ENCODE results near the gene CFAP251. TPM values are rescaled to one million over a fixed set of nuclear protein-coding genes. Genes with fewer than 3 reads are reported as not detected.

Gene CFAP251
- total RNA-seq, 2 donors from 2014 or later: 3.6 to 7.0 TPM

GRCh38 chr12:121947981-121948380, 29.6 kb downstream of the CFAP251 start:
- ATAC-seq (no peak), DNase-seq (no peak)
- 84 to 92% methylated on average over 2 of the region's 2 CpGs for WGBS, 2 donors
- no peaks in the 10 kb centered on the region for H3K27me3 ChIP-seq
- H3K4me1 ChIP-seq: no peaks in the 10 kb centered on the region
- intact Hi-C loops (cut with DNase I): no loop called here
- no peak overlapping the region for H3K27ac ChIP-seq
- no peak for TF ChIP-seq POLR2A (IDR thresholded peaks at IDR 0.05)
- TF ChIP-seq, protein P1, sequence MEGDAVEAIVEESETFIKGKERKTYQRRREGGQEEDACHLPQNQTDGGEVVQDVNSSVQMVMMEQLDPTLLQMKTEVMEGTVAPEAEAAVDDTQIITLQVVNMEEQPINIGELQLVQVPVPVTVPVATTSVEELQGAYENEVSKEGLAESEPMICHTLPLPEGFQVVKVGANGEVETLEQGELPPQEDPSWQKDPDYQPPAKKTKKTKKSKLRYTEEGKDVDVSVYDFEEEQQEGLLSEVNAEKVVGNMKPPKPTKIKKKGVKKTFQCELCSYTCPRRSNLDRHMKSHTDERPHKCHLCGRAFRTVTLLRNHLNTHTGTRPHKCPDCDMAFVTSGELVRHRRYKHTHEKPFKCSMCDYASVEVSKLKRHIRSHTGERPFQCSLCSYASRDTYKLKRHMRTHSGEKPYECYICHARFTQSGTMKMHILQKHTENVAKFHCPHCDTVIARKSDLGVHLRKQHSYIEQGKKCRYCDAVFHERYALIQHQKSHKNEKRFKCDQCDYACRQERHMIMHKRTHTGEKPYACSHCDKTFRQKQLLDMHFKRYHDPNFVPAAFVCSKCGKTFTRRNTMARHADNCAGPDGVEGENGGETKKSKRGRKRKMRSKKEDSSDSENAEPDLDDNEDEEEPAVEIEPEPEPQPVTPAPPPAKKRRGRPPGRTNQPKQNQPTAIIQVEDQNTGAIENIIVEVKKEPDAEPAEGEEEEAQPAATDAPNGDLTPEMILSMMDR (IDR thresholded peaks at IDR 0.05): no peak
- H3K9me3 ChIP-seq: no peaks in the 10 kb centered on the region
- no peaks in the 10 kb centered on the region for H3K36me3 ChIP-seq (replicated peaks in 1 of 2; ENCODE audit: insufficient read depth in 1 of 2, low read depth in 2 of 2)
- H3K4me3 ChIP-seq: no peak overlapping the region

- H3K36me3 ChIP-seq (replicated peaks in 1 of 2; ENCODE audit: insufficient read depth in 1 of 2, low read depth in 2 of 2): no peaks in the 10 kb centered on the region
- DNase-seq: no peak
- intact Hi-C loops (cut with DNase I): no loop called here
- no peak overlapping the region for H3K4me3 ChIP-seq
- no peaks in the 10 kb centered on the region for H3K9me3 ChIP-seq
- H3K27ac ChIP-seq: no peak overlapping the region
- 70% methylated on average over 4 of the region's 4 CpGs for WGBS, 2 donors
- no peak for ATAC-seq
- no peaks in the 10 kb centered on the region for H3K4me1 ChIP-seq
- H3K27me3 ChIP-seq: no peaks in the 10 kb centered on the region
- TF ChIP-seq POLR2A (IDR thresholded peaks at IDR 0.05): no peak
- TF ChIP-seq, protein P1 (IDR thresholded peaks at IDR 0.05): no peak
These were observed 31.4 kb downstream of the CFAP251 start for GRCh38 chr12:121949648-121950397.

GRCh38 chr12:121953117-121953692, 34.8 kb downstream of the CFAP251 start:
- Histone ChIP-seq H3K36me3 (replicated peaks in 1 of 2; ENCODE audit: insufficient read depth in 1 of 2, low read depth in 2 of 2) (no peaks in the 10 kb centered on the region), H3K4me1 (no peaks in the 10 kb centered on the region), H3K27me3 (no peaks in the 10 kb centered on the region), H3K27ac (no peak overlapping the region), H3K9me3 (no peaks in the 10 kb centered on the region), H3K4me3 (no peak overlapping the region)
- TF ChIP-seq, protein P1 (IDR thresholded peaks at IDR 0.05): no peak
- TF ChIP-seq POLR2A (IDR thresholded peaks at IDR 0.05): no peak
- intact Hi-C loops (cut with DNase I): no loop called here
- WGBS, 2 donors: 59 to 60% methylated on average over 4 of the region's 4 CpGs
- no peak for DNase-seq
- no peak for ATAC-seq

DNA sequence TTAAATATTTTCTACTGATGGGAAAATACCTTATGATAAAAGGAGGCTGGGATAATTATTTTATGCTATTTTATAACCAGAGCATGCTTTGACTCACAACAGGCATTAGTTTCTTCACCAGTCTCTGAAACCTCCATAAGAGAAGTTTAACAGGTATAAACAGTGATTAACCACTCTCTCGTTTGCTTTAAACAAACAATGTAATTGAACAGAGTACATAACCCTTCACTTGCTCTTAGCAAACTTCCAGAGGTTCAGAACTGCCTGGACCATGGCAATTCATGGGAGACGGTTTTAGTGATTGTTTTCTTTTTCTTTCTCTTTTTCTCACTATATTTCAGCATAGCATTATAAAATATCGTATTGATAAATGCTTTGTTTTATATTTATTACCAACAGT, 35.3 kb downstream of the CFAP251 start:
- H3K27me3 ChIP-seq: no peaks in the 10 kb centered on the region
- DNase-seq: no peak
- no peak overlapping the region for H3K27ac ChIP-seq
- no peaks in the 10 kb centered on the region for H3K4me1 ChIP-seq
- H3K36me3 ChIP-seq (replicated peaks in 1 of 2; ENCODE audit: insufficient read depth in 1 of 2, low read depth in 2 of 2): no peaks in the 10 kb centered on the region
- TF ChIP-seq, protein P1 (IDR thresholded peaks at IDR 0.05): no peak
- no peak for TF ChIP-seq POLR2A (IDR thresholded peaks at IDR 0.05)
- intact Hi-C loops (cut with DNase I): no loop called here
- no peak overlapping the region for H3K4me3 ChIP-seq
- no peak for ATAC-seq
- H3K9me3 ChIP-seq: no peaks in the 10 kb centered on the region
- 45 to 52% methylated on average over 3 of the region's 3 CpGs for WGBS, 2 donors
